MCF 10A (cell line): ENCODE data around the gene WT1. TPM values are rescaled to one million over a fixed set of nuclear protein-coding genes. Genes with fewer than 3 reads are reported as not detected.

ENCODE experiments used
- BruUV-seq: library from RNA; stranded (reverse); fragments of 400-500 nt; replicated peaks from 2 replicates; lab custom pipeline; 2021; lab: Mats Ljungman, UMichigan
- CTCF ChIA-PET: fragments of 300-600 bp; sonication (Branson Sonifier 250); formaldehyde crosslinking; extraction: SDS; loops from one replicate; lab custom pipeline; 2021; ENCODE audit warnings: antibody characterized with exemption, inconsistent platforms; lab: Yijun Ruan, JAX
- POLR2A ChIA-PET: fragments of 300-600, 350-650 bp; sonication (Branson Sonifier 250); formaldehyde crosslinking; extraction: SDS; loops from one replicate; lab custom pipeline; 2020; ENCODE audit warnings: antibody characterized with exemption, inconsistent platforms; lab: Yijun Ruan, JAX
- DNase-seq: peaks from one replicate; pipeline ENCODE4 v3.0.0-alpha.2; 2018; ENCODE audit not compliant: unreplicated experiment
- H3K27ac Mint-ChIP-seq: one replicate; pipeline ENCODE4 v1.8.0; 2022; ENCODE audit warnings: mild to moderate bottlenecking, low read depth, mixed read lengths; ENCODE audit not compliant: unreplicated experiment
- H3K27me3 Mint-ChIP-seq: one replicate; pipeline ENCODE4 v1.8.0; 2022; ENCODE audit warnings: mixed read lengths; ENCODE audit not compliant: insufficient read depth, unreplicated experiment
- H3K36me3 Mint-ChIP-seq: one replicate; pipeline ENCODE4 v1.8.0; 2022; ENCODE audit warnings: mild to moderate bottlenecking, moderate library complexity, mixed read lengths; ENCODE audit not compliant: insufficient read depth, unreplicated experiment
- H3K4me1 Mint-ChIP-seq: one replicate; pipeline ENCODE4 v1.8.0; 2022; ENCODE audit warnings: mixed read lengths; ENCODE audit not compliant: insufficient read depth, unreplicated experiment
- H3K4me3 Mint-ChIP-seq: one replicate; pipeline ENCODE4 v1.8.0; 2022; ENCODE audit warnings: mild to moderate bottlenecking, moderate library complexity, mixed read lengths; ENCODE audit not compliant: unreplicated experiment
- H3K9me3 Mint-ChIP-seq: one replicate; pipeline ENCODE4 v1.8.0; 2022; ENCODE audit warnings: mixed read lengths; ENCODE audit not compliant: unreplicated experiment
- intact Hi-C: fragments of 100-400 bp; cut with micrococcal nuclease; formaldehyde crosslinking; loops from 2 replicates; pipeline ENCODE4 v1.14.1; 2022
- total RNA-seq: library from RNA; stranded (reverse); gene quantifications from 2 replicates; pipeline ENCODE4 v1.2.3, GENCODE V29; 2022
- TF ChIP-seq, protein P1 (sequence below): fragments of 200-600 bp; IDR thresholded peaks from one replicate; pipeline ENCODE4 v1.8.0; 2022; ENCODE audit warnings: antibody characterized with exemption, mild to moderate bottlenecking; ENCODE audit not compliant: unreplicated experiment

Gene WT1
- total RNA-seq, 1 experiment from 2014 or later: 0.61 TPM

DNA sequence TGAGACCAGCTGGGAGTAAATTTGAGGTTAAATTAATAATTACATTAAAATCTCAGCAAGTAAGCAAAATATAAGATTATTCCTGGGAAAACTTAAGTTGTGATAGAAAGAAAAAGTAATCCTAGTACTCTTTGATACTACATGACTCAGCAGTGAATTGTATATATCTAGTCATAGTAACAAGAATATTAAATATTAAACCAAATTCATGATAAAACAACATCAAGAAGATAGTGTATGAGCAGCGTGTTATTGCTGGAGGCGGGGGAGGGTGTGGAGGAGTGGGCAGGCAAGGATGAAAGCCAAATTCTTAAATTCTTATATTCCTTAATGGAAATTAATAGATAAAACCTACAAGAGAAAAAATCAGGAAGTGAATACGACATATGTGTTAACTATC, 95.2 kb downstream of the WT1 start:
- Mint-ChIP-seq H3K27ac (no peak overlapping the region), H3K4me3 (no peak overlapping the region), H3K36me3 (no peaks in the 10 kb centered on the region), H3K4me1 (no peaks in the 10 kb centered on the region), H3K9me3 (peaks cover 2% of the 10 kb centered on the region), H3K27me3 (peaks cover 11% of the 10 kb centered on the region)
- BruUV-seq: no TSS peak
- no peak for DNase-seq
- ChIA-PET CTCF (interaction anchor here (0.6 kb wide), 1 partner anchor 98 kb away, joined by 3 read pairs; no protein-coding TSS in a partner anchor), POLR2A (no interaction called here)
- intact Hi-C loops: no loop called here
- TF ChIP-seq, protein P1, sequence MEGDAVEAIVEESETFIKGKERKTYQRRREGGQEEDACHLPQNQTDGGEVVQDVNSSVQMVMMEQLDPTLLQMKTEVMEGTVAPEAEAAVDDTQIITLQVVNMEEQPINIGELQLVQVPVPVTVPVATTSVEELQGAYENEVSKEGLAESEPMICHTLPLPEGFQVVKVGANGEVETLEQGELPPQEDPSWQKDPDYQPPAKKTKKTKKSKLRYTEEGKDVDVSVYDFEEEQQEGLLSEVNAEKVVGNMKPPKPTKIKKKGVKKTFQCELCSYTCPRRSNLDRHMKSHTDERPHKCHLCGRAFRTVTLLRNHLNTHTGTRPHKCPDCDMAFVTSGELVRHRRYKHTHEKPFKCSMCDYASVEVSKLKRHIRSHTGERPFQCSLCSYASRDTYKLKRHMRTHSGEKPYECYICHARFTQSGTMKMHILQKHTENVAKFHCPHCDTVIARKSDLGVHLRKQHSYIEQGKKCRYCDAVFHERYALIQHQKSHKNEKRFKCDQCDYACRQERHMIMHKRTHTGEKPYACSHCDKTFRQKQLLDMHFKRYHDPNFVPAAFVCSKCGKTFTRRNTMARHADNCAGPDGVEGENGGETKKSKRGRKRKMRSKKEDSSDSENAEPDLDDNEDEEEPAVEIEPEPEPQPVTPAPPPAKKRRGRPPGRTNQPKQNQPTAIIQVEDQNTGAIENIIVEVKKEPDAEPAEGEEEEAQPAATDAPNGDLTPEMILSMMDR: no peak

Other genes starting within 250 kb of the WT1 start
- gene EIF3M, start 148.3 kb upstream of the WT1 start, total RNA-seq: 356 and 443 TPM in 2 replicates